T-cell (primary cell): Measurements from ENCODE around the gene AGAP1. TPM values are rescaled to one million over a fixed set of nuclear protein-coding genes. Genes with fewer than 3 reads are reported as not detected.

Experiments used
- ATAC-seq, 4 experiments: fragments of 200-7000 bp in 3 of 4; fragments of 150-1000 bp in 1 of 4; cut with Tn5 transposase; replicated peaks in 1 of 4; 1 replicate in 3 of 4; 2 replicates in 1 of 4; pipeline ENCODE4 v1.10.0; 2021; ENCODE audit warnings: moderate library complexity in 3 of 4, mild to moderate bottlenecking in 2 of 4, moderate number of reproducible peaks in 1 of 4
- CTCF ChIA-PET, 2 donors: fragments of 300-600 bp; sonication (Branson Sonifier 250); formaldehyde crosslinking; loops; one replicate each; lab custom pipeline; 2022; ENCODE audit warnings: antibody characterized with exemption in 2 of 2; lab: Charles Lee
- POLR2A ChIA-PET, 2 donors: fragments of 300-600 bp; sonication (Branson Sonifier 250); formaldehyde crosslinking; loops; one replicate each; lab custom pipeline; 2022; ENCODE audit warnings: antibody characterized with exemption in 2 of 2; lab: Charles Lee
- DNase-seq, 35 experiments: peaks; one replicate each; pipeline versions ENCODE4 v3.0.0 to v3.0.0-alpha.2; 2013 to 2023
- H3K27ac ChIP-seq: one replicate; pipeline ENCODE4 v1.5.1; 2013; ENCODE audit warnings: low read length
- H3K27me3 ChIP-seq, 2 experiments: replicated peaks in 1 of 2; 1 replicate in 1 of 2; 2 replicates in 1 of 2; pipeline versions ENCODE4 v1.6.1 to v1.7.0; 2013; ENCODE audit warnings: low read length in 1 of 2, mixed read lengths in 1 of 2; ENCODE audit not compliant: control insufficient read depth in 2 of 2, insufficient read depth in 2 of 2; ENCODE audit errors: extremely low read depth in 1 of 2
- H3K36me3 ChIP-seq, 2 donors: 1 replicate in 1 of 2; 2 replicates in 1 of 2; pipeline versions ENCODE4 v1.6.1 to v1.7.0; 2013; ENCODE audit warnings: low read length in 1 of 2; ENCODE audit not compliant: control insufficient read depth in 2 of 2, insufficient read depth in 1 of 2; ENCODE audit errors: extremely low read depth in 1 of 2
- H3K4me1 ChIP-seq, 2 experiments: 1 replicate in 1 of 2; 2 replicates in 1 of 2; pipeline versions ENCODE4 v1.6.1 to v1.7.0; 2013; ENCODE audit warnings: low read length in 2 of 2, mixed read lengths in 1 of 2; ENCODE audit not compliant: insufficient read depth in 2 of 2, control insufficient read depth in 1 of 2; ENCODE audit errors: extremely low read depth in 1 of 2
- H3K4me3 ChIP-seq, 2 donors: 1 replicate in 1 of 2; 2 replicates in 1 of 2; pipeline versions ENCODE4 v1.5.1 to v1.7.0; 2013; ENCODE audit warnings: mild to moderate bottlenecking in 2 of 2, low read length in 1 of 2, moderate library complexity in 1 of 2; ENCODE audit not compliant: control insufficient read depth in 1 of 2; ENCODE audit errors: extremely low read depth in 1 of 2
- H3K9me3 ChIP-seq: 2 replicates; pipeline ENCODE4 v1.7.0; 2013
- H3K27ac Mint-ChIP-seq, 2 donors: one replicate each; pipeline ENCODE4 v1.8.0; 2020 to 2021; ENCODE audit warnings: mild to moderate bottlenecking in 2 of 2, mixed read lengths in 2 of 2
- H3K27me3 Mint-ChIP-seq, 2 donors: one replicate each; pipeline ENCODE4 v1.8.0; 2021 to 2022; ENCODE audit warnings: mixed read lengths in 2 of 2
- H3K36me3 Mint-ChIP-seq: one replicate; pipeline ENCODE4 v1.8.0; 2021; ENCODE audit warnings: mixed read lengths
- H3K4me1 Mint-ChIP-seq, 3 donors: one replicate each; pipeline ENCODE4 v1.8.0; 2020 to 2022; ENCODE audit warnings: mixed read lengths in 3 of 3, mild to moderate bottlenecking in 1 of 3
- H3K4me3 Mint-ChIP-seq, 3 donors: one replicate each; pipeline ENCODE4 v1.8.0; 2020 to 2022; ENCODE audit warnings: mild to moderate bottlenecking in 3 of 3, mixed read lengths in 3 of 3, moderate library complexity in 3 of 3
- H3K9me3 Mint-ChIP-seq, 3 donors: one replicate each; pipeline ENCODE4 v1.8.0; 2020 to 2022; ENCODE audit warnings: mixed read lengths in 3 of 3
- WGBS: methylation state at CpG from one replicate; pipeline ENCODE4 v1.1.5; 2013; ENCODE audit warnings: missing lambda C conversion rate; ENCODE audit not compliant: insufficient coverage; 5-methylcytosine and 5-hydroxymethylcytosine counted together
- total RNA-seq, 35 experiments: library from RNA in 6 of 35; stranded (reverse) in 6 of 35; fragments of 120-200 nt in 1 of 35; gene quantifications; one replicate each; pipeline versions ENCODE4 v1.2.1 to v1.2.4 and lab custom pipeline; 2013 to 2026

AGAP1 gene
- total RNA-seq, 5 donors from 2014 or later (not counting 1 experiment from before 2014, with no cell fraction given) = 3.9 to 15.6 (median 5.2) TPM

DNA sequence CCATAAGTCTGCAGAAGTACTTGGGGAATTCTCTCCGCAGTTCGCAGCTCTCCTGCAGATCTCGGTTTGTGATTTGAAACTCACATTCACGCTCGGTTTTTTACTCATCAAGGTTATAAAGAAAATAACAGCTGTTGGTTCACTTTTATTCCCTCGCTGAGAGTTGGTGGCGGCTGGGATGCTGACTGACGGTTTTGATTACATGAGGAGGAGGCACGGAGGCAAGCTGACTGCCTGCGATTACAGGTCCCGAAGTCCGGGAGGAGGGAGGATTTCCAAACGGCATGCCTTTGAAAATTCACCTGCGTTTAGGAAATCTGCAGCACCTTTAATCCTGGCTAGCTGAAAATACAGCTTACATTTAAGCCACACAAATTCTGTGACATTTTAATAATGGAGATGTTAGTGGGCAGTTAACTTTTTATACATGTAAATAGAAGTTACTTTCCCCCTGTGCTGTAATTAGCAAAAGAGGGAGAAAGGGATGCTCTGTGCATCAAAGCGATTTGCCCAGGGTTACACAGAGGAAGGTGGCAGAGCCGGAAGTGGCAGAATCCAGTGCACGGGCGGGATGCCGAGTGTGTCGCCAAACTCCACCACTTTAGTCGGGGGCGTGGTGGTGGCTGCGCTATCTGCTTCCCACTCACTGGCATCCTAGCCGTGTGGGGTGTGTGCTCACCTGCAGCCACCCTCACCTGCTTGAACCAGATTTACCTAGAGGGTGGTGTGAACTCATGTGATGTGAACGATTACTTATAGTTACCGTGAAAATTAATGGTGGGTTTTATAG is 14.7 kb downstream of the AGAP1 start:
- Histone ChIP-seq H3K9me3 (no peaks in the 10 kb centered on the region), H3K36me3 (no peaks in the 10 kb centered on the region), H3K27ac (no peak overlapping the region), H3K4me1 (no peaks in the 10 kb centered on the region), H3K27me3 (peaks cover 9 to 32% of the 10 kb centered on the region in 2 experiments), H3K4me3 (no peak overlapping the region)
- Mint-ChIP-seq H3K4me1 (peaks cover 0 to 5% (median 0%) of the 10 kb centered on the region in 3 donors), H3K4me3 (no peak overlapping the region), H3K27me3 (peaks cover 22 to 25% of the 10 kb centered on the region in 2 donors), H3K27ac (no peak overlapping the region), H3K9me3 (peaks cover 0 to 9% (median 4%) of the 10 kb centered on the region in 3 donors), H3K36me3 (no peaks in the 10 kb centered on the region)
- no peak for DNase-seq
- ATAC-seq = no peak
- 97% methylated on average over 12 of the region's 26 CpGs for WGBS
- ChIA-PET POLR2A (interaction anchor here in 1 of 2 donors (0.7 kb wide), 1 partner anchor 516 kb away, joined by 5 read pairs; no protein-coding TSS in a partner anchor), CTCF (no interaction called here)

DNA sequence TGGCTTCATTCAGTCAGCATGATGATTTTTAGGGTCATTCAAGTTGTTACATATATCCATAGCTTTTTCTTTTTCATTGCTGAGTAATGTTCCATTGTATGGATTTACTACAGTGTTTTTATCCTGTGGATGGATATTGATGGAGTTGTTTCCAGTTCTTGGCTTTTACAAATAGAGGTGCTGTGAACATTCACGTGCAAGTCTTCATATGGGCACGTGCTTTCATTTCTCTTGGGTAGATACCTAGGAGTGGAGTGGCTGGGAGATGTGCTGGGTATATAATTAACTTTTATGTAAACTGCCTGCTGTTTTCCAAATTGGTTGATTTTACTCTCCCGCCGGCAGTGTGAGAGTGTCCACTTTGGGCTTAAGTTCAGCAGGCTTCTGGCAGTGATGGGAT is 16.5 kb downstream of the AGAP1 start:
- ATAC-seq = no peak
- no peaks in the 10 kb centered on the region for H3K4me1 ChIP-seq
- no peaks in the 10 kb centered on the region for H3K9me3 ChIP-seq
- Mint-ChIP-seq H3K4me1 (peaks cover 0 to under 1% (median 0%) of the 10 kb centered on the region in 3 donors), H3K9me3 (peaks cover 0 to 9% (median 4%) of the 10 kb centered on the region in 3 donors), H3K4me3 (no peak overlapping the region), H3K27ac (no peak overlapping the region), H3K27me3 (peaks cover 18 to 19% of the 10 kb centered on the region in 2 donors), H3K36me3 (no peaks in the 10 kb centered on the region)
- peaks cover 0 to 27% of the 10 kb centered on the region in 2 experiments for H3K27me3 ChIP-seq
- no peaks in the 10 kb centered on the region for H3K36me3 ChIP-seq
- no peak overlapping the region for H3K27ac ChIP-seq
- no peak overlapping the region for H3K4me3 ChIP-seq
- 74% methylated on average over 4 of the region's 4 CpGs for WGBS
- DNase-seq = no peak
- POLR2A ChIA-PET = no interaction called here
- CTCF ChIA-PET = interaction anchor here in 1 of 2 donors (0.6 kb wide), 1 partner anchor 84 kb away, joined by 3 read pairs; no protein-coding TSS in a partner anchor

DNA sequence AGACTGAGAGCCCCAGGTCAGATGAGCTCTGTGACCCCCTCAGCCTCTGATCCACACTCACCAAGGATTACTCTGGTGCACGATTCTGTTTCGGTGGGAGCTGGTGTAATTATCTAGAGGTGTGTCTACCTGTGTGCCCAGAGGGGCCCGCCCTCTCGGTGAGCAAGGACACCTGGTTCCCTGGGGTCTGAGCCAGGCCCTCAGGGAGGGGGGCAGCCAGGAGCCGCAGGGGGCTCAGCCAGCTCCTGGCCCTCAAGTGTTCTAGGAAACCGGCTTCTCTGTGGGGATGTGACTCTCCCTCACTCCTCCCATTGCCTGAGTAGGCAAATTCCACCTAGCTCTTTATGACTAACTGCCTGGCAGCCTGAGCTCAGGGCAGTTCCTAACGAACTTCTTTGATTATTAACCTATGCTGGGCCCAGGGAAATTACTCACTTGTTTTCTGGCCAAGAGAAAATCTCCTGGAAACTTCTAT is 17.4 kb downstream of the AGAP1 start:
- H3K4me1 Mint-ChIP-seq = no peaks in the 10 kb centered on the region
- no peak for ATAC-seq

DNA sequence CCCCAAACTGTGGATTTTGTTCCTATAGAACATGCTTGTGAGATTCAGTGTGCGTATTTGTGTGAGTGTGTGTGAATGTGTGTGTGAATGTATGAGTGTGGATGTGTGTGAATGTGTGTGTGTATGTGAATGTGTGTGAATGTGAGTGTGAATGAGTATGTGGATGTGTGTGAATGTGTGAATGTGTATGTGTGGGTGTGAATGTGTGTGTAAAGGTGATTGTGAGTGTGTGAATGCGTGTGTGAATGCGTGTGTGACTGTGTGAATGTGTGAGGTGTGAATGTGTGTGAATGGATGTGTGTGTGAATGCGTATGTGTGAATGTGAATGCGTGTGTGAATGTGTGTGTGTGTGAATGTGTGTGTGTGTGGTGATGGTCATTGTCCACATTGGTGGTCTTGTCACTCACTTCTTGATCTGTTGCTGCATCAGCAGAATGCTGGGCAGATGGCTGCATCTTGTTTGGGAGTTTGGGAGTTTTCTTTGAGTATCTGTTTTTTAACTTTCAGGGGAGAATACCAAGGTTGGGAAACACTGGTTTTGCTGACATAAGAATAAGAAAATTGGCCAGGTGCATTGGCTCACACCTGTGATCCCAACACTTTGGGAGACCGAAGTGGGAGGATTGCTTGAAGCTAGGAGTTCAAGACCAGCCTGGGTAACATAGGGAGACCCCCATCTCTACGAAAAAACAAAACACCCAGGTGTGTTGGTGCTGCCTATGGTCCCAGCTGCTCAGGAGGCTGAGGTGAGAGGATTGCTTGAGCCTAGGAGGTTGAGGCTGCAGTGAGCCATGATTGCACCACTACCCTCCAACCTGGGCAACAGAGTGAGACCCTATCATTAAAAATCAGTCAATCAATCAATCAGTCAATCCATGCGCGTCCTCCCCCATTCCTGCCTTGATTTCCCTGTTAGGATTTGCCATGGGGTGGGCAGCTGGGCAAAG is 18.2 kb downstream of the AGAP1 start:
- H3K36me3 ChIP-seq = no peaks in the 10 kb centered on the region
- POLR2A ChIA-PET = no interaction called here
- H3K27me3 ChIP-seq = peaks cover 0 to 19% of the 10 kb centered on the region in 2 experiments
- Mint-ChIP-seq H3K9me3 (peaks cover 0 to 9% (median 4%) of the 10 kb centered on the region in 3 donors), H3K27ac (no peak overlapping the region), H3K36me3 (no peaks in the 10 kb centered on the region), H3K4me3 (no peak overlapping the region), H3K4me1 (no peaks in the 10 kb centered on the region), H3K27me3 (peaks cover 8 to 13% of the 10 kb centered on the region in 2 donors)
- CTCF ChIA-PET = no interaction called here
- H3K4me1 ChIP-seq = no peaks in the 10 kb centered on the region
- ATAC-seq (no peak), DNase-seq (no peak)
- no peak overlapping the region for H3K4me3 ChIP-seq
- 80% methylated on average over 5 of the region's 9 CpGs for WGBS
- no peaks in the 10 kb centered on the region for H3K9me3 ChIP-seq
- H3K27ac ChIP-seq = no peak overlapping the region

More for the DNA sequence above, 17.4 kb downstream of the AGAP1 start:
- Mint-ChIP-seq H3K36me3 (no peaks in the 10 kb centered on the region), H3K4me3 (no peak overlapping the region), H3K9me3 (peaks cover 0 to 9% (median 4%) of the 10 kb centered on the region in 3 donors), H3K27me3 (peaks cover 15% of the 10 kb centered on the region in 2 donors), H3K27ac (no peak overlapping the region)
- ChIA-PET POLR2A (no interaction called here), CTCF (no interaction called here)
- no peak overlapping the region for H3K27ac ChIP-seq
- peaks cover 0 to 25% of the 10 kb centered on the region in 2 experiments for H3K27me3 ChIP-seq
- H3K4me3 ChIP-seq = no peak overlapping the region
- no peaks in the 10 kb centered on the region for H3K9me3 ChIP-seq
- DNase-seq = no peak
- whole genome bisulfite sequencing = 55% methylated on average over 5 of the region's 7 CpGs
- H3K36me3 ChIP-seq = no peaks in the 10 kb centered on the region
- no peaks in the 10 kb centered on the region for H3K4me1 ChIP-seq

DNA sequence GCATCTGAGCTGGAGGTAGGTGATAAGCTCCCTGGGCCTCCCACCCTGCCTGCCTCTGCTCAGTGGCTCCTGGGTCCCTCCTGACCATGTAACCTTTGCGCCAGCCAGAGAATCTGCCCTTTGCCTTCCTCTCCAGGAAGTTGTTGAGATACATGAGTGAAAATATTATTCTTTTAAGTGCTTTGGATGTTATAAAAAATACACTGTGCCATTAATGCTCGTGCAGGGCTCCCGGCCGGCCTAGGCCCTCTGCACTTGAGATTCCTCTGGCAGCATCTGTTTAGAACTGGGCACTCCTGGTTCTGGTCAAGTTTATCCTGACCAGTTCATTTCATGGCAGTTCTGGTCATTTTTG is 18.8 kb downstream of the AGAP1 start:
- no peaks in the 10 kb centered on the region for H3K36me3 ChIP-seq
- peaks cover 0 to 16% of the 10 kb centered on the region in 2 experiments for H3K27me3 ChIP-seq
- H3K36me3 Mint-ChIP-seq = no peaks in the 10 kb centered on the region
- no peak overlapping the region for H3K4me3 ChIP-seq
- ATAC-seq = no peak
- no peak overlapping the region for H3K4me3 Mint-ChIP-seq
- no peak overlapping the region for H3K27ac ChIP-seq
- DNase-seq = no peak
- H3K9me3 Mint-ChIP-seq = peaks cover 0 to 9% (median 4%) of the 10 kb centered on the region in 3 donors
- 90% methylated on average over 2 of the region's 4 CpGs for WGBS
- ChIA-PET POLR2A (no interaction called here), CTCF (no interaction called here)
- no peaks in the 10 kb centered on the region for H3K4me1 ChIP-seq
- no peaks in the 10 kb centered on the region for H3K9me3 ChIP-seq
- H3K4me1 Mint-ChIP-seq = no peaks in the 10 kb centered on the region
- H3K27ac Mint-ChIP-seq = no peak overlapping the region
- H3K27me3 Mint-ChIP-seq = peaks cover 6 to 10% of the 10 kb centered on the region in 2 donors

DNA sequence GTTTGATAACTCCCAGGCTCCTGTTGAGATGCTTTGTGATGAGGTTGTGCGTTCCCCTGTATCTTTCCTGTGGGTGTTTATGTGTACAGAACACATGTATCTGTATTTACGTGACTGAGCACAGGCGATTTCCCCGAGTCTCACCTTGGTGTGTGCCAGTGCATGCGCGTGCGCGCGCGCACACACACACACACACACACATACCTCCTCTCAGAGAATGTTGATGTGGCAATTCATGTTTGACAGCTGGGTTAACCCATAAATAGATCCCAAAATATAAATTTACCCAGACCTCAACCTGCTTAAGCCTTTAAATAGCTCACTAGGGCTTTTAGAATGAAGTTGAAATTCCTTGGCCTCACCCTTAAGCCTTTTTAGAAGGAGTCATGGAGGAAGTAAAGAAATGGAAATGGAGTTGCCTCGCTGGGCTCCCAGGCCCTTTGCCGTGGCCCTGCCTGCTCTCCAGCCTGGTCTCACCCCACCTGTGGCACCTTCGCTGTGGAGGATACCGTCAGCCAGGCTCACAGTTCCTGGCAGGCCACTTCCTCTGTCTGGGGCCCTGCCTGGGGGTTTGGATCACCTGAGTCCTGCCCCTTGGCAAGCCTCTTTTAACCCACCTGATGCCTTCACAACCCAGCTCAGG is 20.3 kb downstream of the AGAP1 start:
- Histone ChIP-seq H3K4me3 (no peak overlapping the region), H3K27ac (no peak overlapping the region), H3K36me3 (no peaks in the 10 kb centered on the region), H3K27me3 (peaks cover 0 to 23% of the 10 kb centered on the region in 2 experiments), H3K4me1 (no peaks in the 10 kb centered on the region), H3K9me3 (no peaks in the 10 kb centered on the region)
- peak in 1 of 4 experiments; percentile 27 for ATAC-seq
- Mint-ChIP-seq H3K4me3 (no peak overlapping the region), H3K36me3 (no peaks in the 10 kb centered on the region), H3K9me3 (peaks cover 0 to 5% (median 0%) of the 10 kb centered on the region in 3 donors), H3K27me3 (peaks cover 6 to 11% of the 10 kb centered on the region in 2 donors), H3K27ac (no peak overlapping the region), H3K4me1 (no peaks in the 10 kb centered on the region)
- ChIA-PET CTCF (no interaction called here), POLR2A (no interaction called here)
- DNase-seq = no peak
- WGBS = 94% methylated on average over 3 of the region's 14 CpGs
